RWPE2 (cell line): ENCODE measurements around the gene BBS9.

Experiments used
- ATAC-seq: fragments of 200-7000 bp; cut with Tn5 transposase; 3 replicates; pipeline ENCODE4 v1.9.1; 2021; ENCODE audit warnings: low read depth
- DNase-seq: peaks from one replicate; pipeline ENCODE4 v3.0.0-alpha.2; 2020; ENCODE audit warnings: low spot score
- H3K27ac ChIP-seq: fragments of 450-650 bp; 2 replicates; pipeline ENCODE4 v1.5.1; 2017; ENCODE audit warnings: mild to moderate bottlenecking; ENCODE audit not compliant: poor library complexity, severe bottlenecking
- H3K27me3 ChIP-seq: fragments of 250-450 bp; sonication (Bioruptor Pico); 2 replicates; pipeline ENCODE4 v1.5.1; 2021; ENCODE audit warnings: mild to moderate bottlenecking, moderate library complexity; ENCODE audit not compliant: insufficient read depth, poor library complexity, severe bottlenecking
- H3K36me3 ChIP-seq: fragments of 250-450 bp; sonication (Bioruptor Pico); 2 replicates; pipeline ENCODE4 v1.5.1; 2020; ENCODE audit warnings: low read depth, mild to moderate bottlenecking, moderate library complexity
- H3K4me1 ChIP-seq: fragments of 250-450 bp; sonication (Bioruptor Pico); 2 replicates; pipeline ENCODE4 v1.5.1; 2021; ENCODE audit warnings: mild to moderate bottlenecking, moderate library complexity; ENCODE audit not compliant: insufficient read depth, poor library complexity, severe bottlenecking
- H3K4me3 ChIP-seq: fragments of 250-450 bp; sonication (Bioruptor Pico); 2 replicates; pipeline ENCODE4 v1.5.1; 2021; ENCODE audit warnings: mild to moderate bottlenecking, moderate library complexity; ENCODE audit not compliant: severe bottlenecking
- H3K9me3 ChIP-seq: fragments of 250-450 bp; sonication (Bioruptor Pico); 2 replicates; pipeline ENCODE4 v1.5.1; 2021; ENCODE audit warnings: mild to moderate bottlenecking, moderate library complexity; ENCODE audit not compliant: severe bottlenecking
- CTCF ChIP-seq: fragments of 450-650 bp; IDR thresholded peaks from one replicate; pipeline ENCODE4 v1.5.1; 2017; ENCODE audit warnings: mild to moderate bottlenecking, moderate library complexity; ENCODE audit not compliant: poor library complexity, severe bottlenecking

BBS9 gene

DNA sequence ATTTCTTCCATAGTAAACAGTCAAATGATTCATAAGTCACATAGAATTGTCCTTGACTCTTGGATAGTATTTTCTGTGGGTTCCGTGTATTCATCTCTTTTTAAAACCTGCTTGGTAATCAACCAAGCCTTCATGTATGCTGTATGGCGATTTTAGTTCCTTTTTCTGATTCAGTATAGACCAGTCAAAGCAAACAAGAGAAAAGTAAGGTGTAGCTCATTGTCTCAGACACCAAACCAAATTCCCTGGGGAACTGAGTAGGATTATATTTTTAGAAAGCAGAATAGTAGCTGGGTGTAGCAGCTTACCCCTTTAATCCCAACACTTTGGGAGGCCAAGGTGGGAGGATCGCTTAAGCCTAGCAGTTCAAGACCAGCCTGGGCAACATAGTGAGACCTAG, 240.5 kb downstream of the BBS9 start:
- no peak overlapping the region for H3K27ac ChIP-seq
- DNase-seq (no peak), ATAC-seq (no peak)
- H3K9me3 ChIP-seq: no peaks in the 10 kb centered on the region
- no peaks in the 10 kb centered on the region for H3K27me3 ChIP-seq
- no peaks in the 10 kb centered on the region for H3K36me3 ChIP-seq
- no peak overlapping the region for H3K4me3 ChIP-seq
- no peak for TF ChIP-seq CTCF
- H3K4me1 ChIP-seq: no peaks in the 10 kb centered on the region

GRCh38 chr7:33373195-33373594, 243.8 kb downstream of the BBS9 start:
- no peaks in the 10 kb centered on the region for H3K36me3 ChIP-seq
- no peak for ATAC-seq
- no peaks in the 10 kb centered on the region for H3K27me3 ChIP-seq
- no peak overlapping the region for H3K4me3 ChIP-seq
- H3K4me1 ChIP-seq: no peaks in the 10 kb centered on the region
- DNase-seq: no peak
- no peak for TF ChIP-seq CTCF
- H3K9me3 ChIP-seq: no peaks in the 10 kb centered on the region
- no peak overlapping the region for H3K27ac ChIP-seq

- DNase-seq (no peak), ATAC-seq (no peak)
- Histone ChIP-seq H3K4me1 (no peaks in the 10 kb centered on the region), H3K27me3 (no peaks in the 10 kb centered on the region), H3K9me3 (no peaks in the 10 kb centered on the region), H3K36me3 (no peaks in the 10 kb centered on the region), H3K27ac (no peak overlapping the region), H3K4me3 (no peak overlapping the region)
- no peak for TF ChIP-seq CTCF
Measured at GRCh38 chr7:33379891-33380525, 250.6 kb downstream of the BBS9 start.

GRCh38 chr7:33388332-33388731, 259.0 kb downstream of the BBS9 start:
- DNase-seq (no peak), ATAC-seq (no peak)
- Histone ChIP-seq H3K4me1 (no peaks in the 10 kb centered on the region), H3K36me3 (no peaks in the 10 kb centered on the region), H3K27me3 (no peaks in the 10 kb centered on the region), H3K4me3 (no peak overlapping the region), H3K27ac (no peak overlapping the region), H3K9me3 (no peaks in the 10 kb centered on the region)
- no peak for TF ChIP-seq CTCF

DNA sequence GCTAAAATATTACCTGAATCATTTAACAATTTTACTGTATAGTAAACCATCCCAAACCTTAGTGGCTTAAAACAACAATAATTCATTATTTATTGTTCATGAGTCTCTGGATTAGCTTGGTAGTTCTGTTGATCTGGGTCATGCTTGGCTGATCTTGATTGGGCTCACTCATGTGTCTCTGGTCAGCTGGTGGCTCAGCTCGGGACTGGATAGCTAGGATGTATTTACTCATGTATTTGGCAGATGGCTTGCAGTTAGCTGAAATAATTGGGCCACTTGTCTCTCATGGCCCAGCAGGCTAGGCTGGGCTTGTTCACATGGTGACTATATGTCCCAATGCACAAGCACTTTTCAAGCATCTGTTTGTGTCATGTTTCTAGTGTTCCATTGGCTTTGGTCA, 262.8 kb downstream of the BBS9 start:
- ATAC-seq (no peak), DNase-seq (no peak)

More for the DNA sequence above, 262.8 kb downstream of the BBS9 start:
- Histone ChIP-seq H3K9me3 (no peaks in the 10 kb centered on the region), H3K27ac (no peak overlapping the region), H3K4me1 (no peaks in the 10 kb centered on the region), H3K27me3 (no peaks in the 10 kb centered on the region), H3K4me3 (no peak overlapping the region), H3K36me3 (no peaks in the 10 kb centered on the region)
- TF ChIP-seq CTCF: no peak
